Colonic mucosa (tissue), 4 donors: ENCODE results near the gene DIP2C. TPM values are rescaled to one million over a fixed set of nuclear protein-coding genes. Genes with fewer than 3 reads are reported as not detected.

Source experiments
- DNase-seq: peaks from one replicate; pipeline ENCODE4 v3.0.0-alpha.2; 2020
- H3K27ac ChIP-seq: fragments of 200-600 bp; one replicate; pipeline ENCODE4 v1.8.0; 2021
- H3K27me3 ChIP-seq: fragments of 200-600 bp; one replicate; pipeline ENCODE4 v1.8.0; 2021
- H3K36me3 ChIP-seq: fragments of 200-600 bp; one replicate; pipeline ENCODE4 v1.8.0; 2021
- H3K4me1 ChIP-seq: fragments of 200-600 bp; one replicate; pipeline ENCODE4 v1.8.0; 2021; ENCODE audit warnings: mild to moderate bottlenecking
- H3K4me3 ChIP-seq: fragments of 200-600 bp; one replicate; pipeline ENCODE4 v1.8.0; 2021
- H3K9ac ChIP-seq, 2 donors: one replicate each; pipeline ENCODE4 v1.7.0; 2013; ENCODE audit warnings: control low read depth in 2 of 2, low read depth in 2 of 2, low read length in 2 of 2
- H3K9me3 ChIP-seq: fragments of 200-600 bp; one replicate; pipeline ENCODE4 v1.8.0; 2021
- intact Hi-C: fragments of 100-400 bp; cut with DNase I; formaldehyde crosslinking; loops from one replicate; pipeline ENCODE4 v1.14.1; 2022
- total RNA-seq, 2 donors: library from RNA; stranded (reverse); fragmentation: NEBNext Ultra II Directional in 1 of 2; extraction: Animal tissue kit (Norgen Biotek cat#: 25700) in 1 of 2; gene quantifications; one replicate each; pipeline ENCODE4 v1.2.1, GENCODE V29; 2021
- TF ChIP-seq, protein P1 (sequence below): fragments of 200-600 bp; IDR thresholded peaks from one replicate; pipeline ENCODE4 v1.8.0; 2022; ENCODE audit warnings: antibody characterized with exemption, mild to moderate bottlenecking
- donor health status: healthy.
- donor health status: DM: no; HTN: no; CAD: no.
- donor health status: DM: no; HTN: no; CAD: no.

The DIP2C gene
- total RNA-seq, 2 donors from 2014 or later = 7.6 to 11.2 TPM

DNA sequence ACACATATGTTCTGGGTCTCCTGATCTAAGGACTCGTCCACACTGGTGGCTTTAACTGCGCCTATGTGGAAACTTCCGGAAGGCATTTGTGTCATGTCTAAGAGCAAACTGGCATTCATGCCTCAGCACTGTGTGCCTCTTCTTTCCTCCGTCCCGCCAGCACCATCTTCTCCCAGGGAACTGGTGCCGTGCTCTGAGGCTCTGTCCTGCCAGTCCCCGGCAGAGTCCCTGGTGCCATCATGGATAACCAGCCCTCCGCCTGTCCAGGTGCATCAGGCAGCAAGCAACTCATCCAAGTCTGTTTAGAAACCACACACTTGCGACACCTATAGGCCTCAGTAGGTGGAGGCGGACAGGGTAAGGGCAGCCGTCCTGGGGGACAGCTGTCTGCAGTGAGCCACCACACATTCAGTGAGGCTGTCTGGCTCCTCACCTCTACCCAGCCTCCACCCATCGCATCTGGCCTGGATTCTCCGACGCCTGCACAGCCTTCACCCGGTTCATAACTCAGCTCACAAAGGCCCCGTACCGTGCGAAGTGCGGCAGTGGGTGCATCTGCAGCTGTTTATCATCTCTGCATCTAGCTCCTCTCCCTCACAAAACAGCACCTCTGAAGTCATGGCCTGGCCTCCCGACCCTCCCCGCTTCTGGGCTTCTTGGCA lies 162.7 kb downstream of the DIP2C start:
- TF ChIP-seq, protein P1, sequence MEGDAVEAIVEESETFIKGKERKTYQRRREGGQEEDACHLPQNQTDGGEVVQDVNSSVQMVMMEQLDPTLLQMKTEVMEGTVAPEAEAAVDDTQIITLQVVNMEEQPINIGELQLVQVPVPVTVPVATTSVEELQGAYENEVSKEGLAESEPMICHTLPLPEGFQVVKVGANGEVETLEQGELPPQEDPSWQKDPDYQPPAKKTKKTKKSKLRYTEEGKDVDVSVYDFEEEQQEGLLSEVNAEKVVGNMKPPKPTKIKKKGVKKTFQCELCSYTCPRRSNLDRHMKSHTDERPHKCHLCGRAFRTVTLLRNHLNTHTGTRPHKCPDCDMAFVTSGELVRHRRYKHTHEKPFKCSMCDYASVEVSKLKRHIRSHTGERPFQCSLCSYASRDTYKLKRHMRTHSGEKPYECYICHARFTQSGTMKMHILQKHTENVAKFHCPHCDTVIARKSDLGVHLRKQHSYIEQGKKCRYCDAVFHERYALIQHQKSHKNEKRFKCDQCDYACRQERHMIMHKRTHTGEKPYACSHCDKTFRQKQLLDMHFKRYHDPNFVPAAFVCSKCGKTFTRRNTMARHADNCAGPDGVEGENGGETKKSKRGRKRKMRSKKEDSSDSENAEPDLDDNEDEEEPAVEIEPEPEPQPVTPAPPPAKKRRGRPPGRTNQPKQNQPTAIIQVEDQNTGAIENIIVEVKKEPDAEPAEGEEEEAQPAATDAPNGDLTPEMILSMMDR = no peak
- Histone ChIP-seq H3K4me1 (no peaks in the 10 kb centered on the region), H3K4me3 (no peak overlapping the region), H3K27ac (no peak overlapping the region), H3K9ac (no peak overlapping the region), H3K27me3 (no peaks in the 10 kb centered on the region), H3K9me3 (no peaks in the 10 kb centered on the region), H3K36me3 (no peaks in the 10 kb centered on the region)
- intact Hi-C loops = no loop called here
- DNase-seq = no peak

DNA sequence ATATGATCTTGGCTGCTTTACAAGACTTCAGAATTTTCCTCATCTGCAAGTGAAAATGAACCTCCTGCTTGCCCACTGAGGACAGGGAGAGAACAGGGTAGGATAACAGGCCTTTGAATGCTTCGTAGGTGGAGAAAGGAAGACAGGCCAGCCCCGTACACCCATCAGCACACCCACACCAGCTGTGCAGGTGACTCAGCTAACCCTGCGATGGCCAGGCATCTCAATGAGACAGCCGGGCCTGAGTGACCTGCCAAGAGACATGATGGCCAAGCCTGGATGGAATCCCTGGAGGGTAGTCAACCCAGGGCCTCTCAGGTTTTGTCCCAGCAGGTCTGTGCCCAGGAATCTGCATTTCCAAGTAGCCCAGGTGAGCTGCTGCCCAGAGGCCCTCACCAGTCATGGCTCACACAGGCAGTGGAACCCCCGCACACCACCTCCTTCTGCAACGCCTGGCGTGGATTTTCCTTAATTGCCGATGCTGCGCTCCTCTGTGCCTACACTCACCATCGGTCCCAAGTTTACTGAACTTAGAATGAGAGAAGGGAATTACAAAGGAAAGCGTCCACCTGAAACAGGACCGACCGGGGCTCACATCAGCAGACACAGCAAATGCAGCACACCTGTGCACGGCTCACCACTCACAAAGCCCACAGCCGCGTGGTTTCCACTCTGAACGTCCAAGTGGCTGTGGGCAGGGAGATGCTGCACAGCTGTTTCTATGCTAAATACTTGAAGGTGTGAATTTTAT lies 163.7 kb downstream of the DIP2C start:
- no peak overlapping the region for H3K4me3 ChIP-seq
- no peaks in the 10 kb centered on the region for H3K4me1 ChIP-seq
- no peaks in the 10 kb centered on the region for H3K27me3 ChIP-seq
- intact Hi-C loops = no loop called here
- DNase-seq = no peak
- TF ChIP-seq, protein P1 = no peak
- no peaks in the 10 kb centered on the region for H3K9me3 ChIP-seq
- no peaks in the 10 kb centered on the region for H3K36me3 ChIP-seq
- no peak overlapping the region for H3K9ac ChIP-seq
- no peak overlapping the region for H3K27ac ChIP-seq

DNA sequence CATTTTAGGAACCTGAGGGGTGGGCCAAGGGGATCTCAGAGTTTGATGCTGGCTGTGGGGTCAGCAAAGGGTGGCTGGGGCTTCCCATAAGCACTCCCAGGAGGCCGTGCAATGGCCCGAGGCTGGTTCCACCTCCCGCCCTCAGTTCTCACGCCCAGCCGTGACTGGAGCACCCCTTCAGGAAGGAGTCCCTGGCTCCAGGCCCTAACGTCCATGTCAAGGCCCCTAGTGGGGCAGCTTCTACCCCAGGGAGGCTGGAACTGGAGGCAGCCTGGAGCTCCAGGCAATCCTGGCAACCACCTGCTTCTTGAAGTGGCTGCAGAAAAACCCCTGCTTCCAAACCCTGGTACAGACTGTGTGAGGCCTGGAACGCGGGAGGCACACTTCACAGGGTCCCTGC lies 165.5 kb downstream of the DIP2C start:
- intact Hi-C loops = no loop called here
- no peak overlapping the region for H3K9ac ChIP-seq
- no peaks in the 10 kb centered on the region for H3K9me3 ChIP-seq
- no peaks in the 10 kb centered on the region for H3K27me3 ChIP-seq
- H3K4me1 ChIP-seq = no peaks in the 10 kb centered on the region
- DNase-seq = no peak
- no peak overlapping the region for H3K4me3 ChIP-seq
- no peak overlapping the region for H3K27ac ChIP-seq
- TF ChIP-seq, protein P1 = no peak
- no peaks in the 10 kb centered on the region for H3K36me3 ChIP-seq

DNA sequence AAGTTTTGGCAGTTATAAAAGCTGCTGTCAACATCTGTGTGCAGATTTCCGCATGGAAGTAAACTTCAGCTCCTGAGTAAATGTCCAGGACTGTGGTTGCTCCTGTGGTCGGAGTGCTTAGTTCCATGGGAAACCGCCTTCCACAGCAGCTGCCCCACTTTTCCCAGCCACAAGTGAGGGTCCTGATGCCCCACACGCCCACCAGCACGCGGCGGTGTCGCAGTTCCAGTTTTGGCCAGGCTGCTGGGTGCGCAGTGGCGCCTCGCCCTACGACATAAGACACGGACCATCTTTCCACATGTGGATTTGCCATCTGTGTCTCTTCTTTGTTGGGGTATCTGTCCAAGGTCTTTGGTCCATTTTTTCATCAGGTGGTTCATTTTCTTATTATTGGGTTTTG lies 167.1 kb downstream of the DIP2C start:
- TF ChIP-seq, protein P1 = no peak
- Histone ChIP-seq H3K4me1 (no peaks in the 10 kb centered on the region), H3K36me3 (no peaks in the 10 kb centered on the region), H3K27me3 (no peaks in the 10 kb centered on the region), H3K4me3 (no peak overlapping the region), H3K27ac (no peak overlapping the region), H3K9me3 (no peaks in the 10 kb centered on the region), H3K9ac (no peak overlapping the region)
- intact Hi-C loops = no loop called here
- no peak for DNase-seq

DNA sequence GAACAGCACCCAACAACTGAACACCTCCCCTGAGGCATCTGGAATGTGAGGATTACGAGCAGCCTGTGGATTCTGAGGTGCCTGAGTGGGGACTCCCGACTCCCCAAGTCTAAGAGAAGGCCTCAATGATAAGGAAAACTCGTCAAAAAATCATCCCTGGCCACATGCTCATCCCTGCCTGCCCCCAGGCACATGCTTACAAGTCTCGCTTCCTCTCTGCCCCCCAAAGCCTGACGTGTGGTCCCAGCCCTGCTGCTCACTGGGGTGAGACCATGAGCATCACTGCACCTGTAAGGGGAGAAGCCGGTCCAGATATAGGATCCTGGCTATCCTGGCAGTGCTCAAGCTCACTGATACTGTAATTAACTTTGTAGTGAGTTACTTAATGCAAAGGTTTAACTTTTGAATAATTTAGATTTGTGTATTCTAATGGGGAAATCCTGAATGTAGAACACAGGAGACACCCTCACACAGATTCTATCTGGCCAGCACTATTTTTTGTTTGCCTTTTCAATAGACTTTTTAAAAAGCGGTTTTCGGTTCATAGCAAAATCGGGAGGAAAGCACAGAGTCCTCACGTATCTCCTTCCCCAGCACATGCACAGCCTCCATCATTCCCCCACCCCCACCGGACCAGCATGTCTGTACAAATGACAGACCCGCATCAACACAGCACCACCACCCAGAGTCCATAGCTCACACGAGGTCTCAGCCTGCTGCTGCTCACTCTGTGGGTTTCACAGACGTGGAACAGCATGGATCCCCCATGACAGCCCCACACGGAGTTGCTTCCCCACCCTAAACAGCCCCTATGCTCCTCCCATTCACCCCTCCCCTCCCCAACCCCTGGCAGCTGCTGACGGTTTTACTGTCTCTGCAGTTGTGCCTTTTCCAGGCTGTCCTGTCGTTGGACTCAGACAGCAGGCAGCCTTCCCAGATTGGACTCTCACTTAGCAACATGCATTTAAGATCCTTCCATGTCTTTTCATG lies 167.9 kb downstream of the DIP2C start:
- DNase-seq = no peak
- Histone ChIP-seq H3K9ac (no peak overlapping the region), H3K36me3 (no peaks in the 10 kb centered on the region), H3K27ac (no peak overlapping the region), H3K4me1 (no peaks in the 10 kb centered on the region), H3K27me3 (no peaks in the 10 kb centered on the region), H3K4me3 (no peak overlapping the region), H3K9me3 (no peaks in the 10 kb centered on the region)
- TF ChIP-seq, protein P1 = no peak
- intact Hi-C loops = no loop called here
